GM21381 (cell line): ENCODE data around the gene MRPL21.
A peak's percentile ranks its signal among the peaks of the same experiment; 100 is the strongest.

Source experiments
- ATAC-seq: cut with Tn5 transposase; IDR thresholded peaks from one replicate; pipeline ENCODE4 v1.9.1; 2021; ENCODE audit warnings: mild to moderate bottlenecking, moderate library complexity; ENCODE audit not compliant: unreplicated experiment

MRPL21 gene

GRCh38 chr11:68843052-68843561 lies 60.5 kb downstream of the MRPL21 start:
- no peak for ATAC-seq

GRCh38 chr11:68842427-68843051 lies 61.1 kb downstream of the MRPL21 start:
- no peak for ATAC-seq

- ATAC-seq: peak; percentile 26
Observed at GRCh38 chr11:68841718-68842426, 61.8 kb downstream of the MRPL21 start, which contains the start of gene CPT1A. Gene CPT1A, minus strand, starts transcription at chr11:68841916. Its CDS starts 26,442 bp downstream, at chr11:68815474.
